Liver (tissue), 9 donors: Measurements from ENCODE around the gene GSTP1. TPM values are rescaled to one million over a fixed set of nuclear protein-coding genes. Genes with fewer than 3 reads are reported as not detected.

ENCODE experiments used
- DNase-seq: peaks from one replicate; pipeline ENCODE4 v3.0.0-alpha.2; 2017; ENCODE audit warnings: low spot score
- H3K27ac ChIP-seq, 2 donors: one replicate each; pipeline ENCODE4 v1.7.0; 2013; ENCODE audit warnings: inconsistent platforms in 2 of 2, low read length in 2 of 2, control low read depth in 1 of 2, low read depth in 1 of 2, mild to moderate bottlenecking in 1 of 2
- H3K27me3 ChIP-seq, 4 donors: one replicate each; pipeline versions ENCODE4 v1.6.1 to v1.7.0; 2013; ENCODE audit warnings: low read length in 3 of 4, inconsistent platforms in 1 of 4, mild to moderate bottlenecking in 1 of 4, moderate library complexity in 1 of 4; ENCODE audit not compliant: control insufficient read depth in 4 of 4, insufficient read depth in 4 of 4
- H3K36me3 ChIP-seq, 4 donors: one replicate each; pipeline versions ENCODE4 v1.6.1 to v1.7.0; 2013; ENCODE audit warnings: low read length in 3 of 4, mild to moderate bottlenecking in 3 of 4, low read depth in 1 of 4, moderate library complexity in 1 of 4; ENCODE audit not compliant: control insufficient read depth in 4 of 4, insufficient read depth in 3 of 4
- H3K4me1 ChIP-seq, 4 donors: one replicate each; pipeline versions ENCODE4 v1.6.1 to v1.7.0; 2013; ENCODE audit warnings: low read length in 3 of 4, mild to moderate bottlenecking in 3 of 4, moderate library complexity in 1 of 4; ENCODE audit not compliant: control insufficient read depth in 4 of 4, insufficient read depth in 4 of 4
- H3K4me3 ChIP-seq, 3 donors: one replicate each; pipeline versions ENCODE4 v1.6.1 to v1.7.0; 2013; ENCODE audit warnings: low read length in 3 of 3, control low read depth in 1 of 3, low read depth in 1 of 3, mild to moderate bottlenecking in 1 of 3
- H3K9ac ChIP-seq, 2 donors: one replicate each; pipeline ENCODE4 v1.7.0; 2013; ENCODE audit warnings: low read length in 2 of 2, mild to moderate bottlenecking in 2 of 2, moderate library complexity in 2 of 2, control low read depth in 1 of 2, low read depth in 1 of 2
- H3K9me3 ChIP-seq, 4 donors: one replicate each; pipeline versions ENCODE4 v1.6.1 to v1.7.0; 2013; ENCODE audit warnings: low read length in 3 of 4; ENCODE audit not compliant: control insufficient read depth in 4 of 4
- EGR1 ChIP-seq, 2 donors: IDR thresholded peaks; 2 replicates each; pipeline ENCODE4 v1.6.1; 2016 to 2018; ENCODE audit warnings: antibody characterized with exemption in 2 of 2, low read depth in 2 of 2
- FOXA1 ChIP-seq: IDR thresholded peaks from 2 replicates; pipeline ENCODE4 v1.6.1; 2016; ENCODE audit warnings: antibody characterized with exemption
- FOXA2 ChIP-seq: IDR thresholded peaks from 2 replicates; pipeline ENCODE4 v1.6.1; 2016; ENCODE audit warnings: antibody characterized with exemption
- GABPA ChIP-seq, 2 donors: IDR thresholded peaks in 1 of 2; conservative IDR thresholded peaks in 1 of 2; 2 replicates each; pipeline ENCODE4 v1.6.1; 2016; ENCODE audit warnings: antibody characterized with exemption in 2 of 2, mild to moderate bottlenecking in 1 of 2, moderate library complexity in 1 of 2
- HNF4A ChIP-seq, 2 donors: conservative IDR thresholded peaks; 2 replicates each; pipeline ENCODE4 v1.6.1; 2016; ENCODE audit warnings: antibody characterized with exemption in 2 of 2, mild to moderate bottlenecking in 2 of 2
- HNF4G ChIP-seq: IDR thresholded peaks from 2 replicates; pipeline ENCODE4 v1.6.1; 2016; ENCODE audit warnings: antibody characterized with exemption
- JUND ChIP-seq, 2 donors: IDR thresholded peaks; 2 replicates each; pipeline ENCODE4 v1.6.1; 2016; ENCODE audit warnings: antibody characterized with exemption in 2 of 2
- NR2F2 ChIP-seq: IDR thresholded peaks from 2 replicates; pipeline ENCODE4 v1.6.1; 2016; ENCODE audit warnings: antibody characterized with exemption
- RXRA ChIP-seq, 2 donors: IDR thresholded peaks; 2 replicates each; pipeline ENCODE4 v1.6.1; 2017 to 2018; ENCODE audit warnings: antibody characterized with exemption in 2 of 2, mild to moderate bottlenecking in 1 of 2
- SP1 ChIP-seq: IDR thresholded peaks from 2 replicates; pipeline ENCODE4 v1.6.1; 2018; ENCODE audit warnings: antibody characterized with exemption, mild to moderate bottlenecking
- TAF1 ChIP-seq: conservative IDR thresholded peaks from 2 replicates; pipeline ENCODE4 v1.6.1; 2016; ENCODE audit warnings: antibody characterized with exemption, mild to moderate bottlenecking
- YY1 ChIP-seq: IDR thresholded peaks from 2 replicates; pipeline ENCODE4 v1.6.1; 2016; ENCODE audit warnings: antibody characterized with exemption, mild to moderate bottlenecking
- WGBS: extraction: QIAGEN DNeasy Blood & Tissue Kit; methylation state at CpG from one replicate; pipeline ENCODE4 v1.1.7; 2013; 5-methylcytosine and 5-hydroxymethylcytosine counted together
- polyA plus RNA-seq, 2 donors: library from polyadenylated mRNA; stranded (reverse) in 1 of 2; unstranded in 1 of 2; fragments of 200-250 nt in 1 of 2; fragments of >200 nt in 1 of 2; fragmentation: Nextera tagmentation in 1 of 2; extraction: Ambion mirVana in 1 of 2; gene quantifications; one replicate each; pipeline versions ENCODE4 v1.2.1 to v1.2.3, GENCODE V29; 2013 to 2015
- total RNA-seq, 2 donors: library from RNA; depleted of rRNA; stranded (reverse); fragments of >200 nt; gene quantifications; one replicate each; pipeline ENCODE4 v1.2.3, GENCODE V29; 2014
- TF ChIP-seq, protein P1 (sequence below): IDR thresholded peaks from 2 replicates; pipeline ENCODE4 v1.6.1; 2016; ENCODE audit warnings: antibody characterized with exemption, mild to moderate bottlenecking
- TF ChIP-seq, protein P2 (sequence below): IDR thresholded peaks from 2 replicates; pipeline ENCODE4 v1.6.1; 2016; ENCODE audit warnings: antibody characterized with exemption
- TF ChIP-seq, protein P3 (sequence below): fragments of 150-350 bp; IDR thresholded peaks from 2 replicates; pipeline ENCODE4 v1.5.1; 2017; ENCODE audit warnings: improper control_type of control experiment, low read depth, low read length; ENCODE audit not compliant: missing input control
- TF ChIP-seq, protein P4 (sequence below): IDR thresholded peaks from 2 replicates; pipeline ENCODE4 v1.6.1; 2016; ENCODE audit warnings: antibody characterized with exemption
- TF ChIP-seq, protein P5 (sequence below): IDR thresholded peaks from 2 replicates; pipeline ENCODE4 v1.6.1; 2016; ENCODE audit warnings: antibody characterized with exemption
- donor health status: healthy.
- donor health status: healthy.
- donor health status: healthy.
- donor health status: healthy.
- donor health status: healthy.

GSTP1 gene
- total and polyA plus RNA-seq, 4 donors: 25.6 to 228 (median 44.8) TPM

DNA sequence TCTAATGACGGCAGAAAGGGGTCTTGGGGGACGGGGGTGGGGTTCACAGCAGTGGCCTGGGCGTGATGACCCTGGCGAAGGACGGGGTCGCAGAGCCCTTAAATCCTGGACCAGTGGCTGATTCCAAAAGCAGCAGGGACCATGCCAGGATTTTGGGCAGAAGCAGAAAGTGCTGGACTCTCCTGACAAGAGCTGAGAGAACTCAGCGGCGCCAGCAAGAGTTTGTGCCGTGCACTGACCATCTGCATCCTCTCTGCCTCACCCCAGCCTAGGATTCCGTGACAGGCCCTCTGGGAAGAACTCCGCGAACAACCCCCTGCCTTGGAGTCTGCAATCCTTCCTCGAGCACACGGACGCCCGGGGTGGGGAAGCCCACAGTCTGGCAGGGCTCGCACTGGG is 22.5 kb downstream of the GSTP1 start:
- Histone ChIP-seq H3K36me3 (peaks cover 5 to 19% (median 11%) of the 10 kb centered on the region in 4 donors), H3K9me3 (no peaks in the 10 kb centered on the region), H3K27ac (no peak overlapping the region), H3K4me1 (peaks cover 10 to 24% (median 17%) of the 10 kb centered on the region in 4 donors), H3K4me3 (peak overlapping the region; percentile 86 to 93 (median 87)), H3K27me3 (no peaks in the 10 kb centered on the region), H3K9ac (peak overlapping the region; percentile 23 to 62)
- WGBS: 42% methylated on average over 17 of the region's 17 CpGs
- no peak for DNase-seq
- no peak for TF ChIP-seq JUND (IDR thresholded peaks at IDR 0.05)
- no peak for TF ChIP-seq TAF1
- TF ChIP-seq, protein P1, sequence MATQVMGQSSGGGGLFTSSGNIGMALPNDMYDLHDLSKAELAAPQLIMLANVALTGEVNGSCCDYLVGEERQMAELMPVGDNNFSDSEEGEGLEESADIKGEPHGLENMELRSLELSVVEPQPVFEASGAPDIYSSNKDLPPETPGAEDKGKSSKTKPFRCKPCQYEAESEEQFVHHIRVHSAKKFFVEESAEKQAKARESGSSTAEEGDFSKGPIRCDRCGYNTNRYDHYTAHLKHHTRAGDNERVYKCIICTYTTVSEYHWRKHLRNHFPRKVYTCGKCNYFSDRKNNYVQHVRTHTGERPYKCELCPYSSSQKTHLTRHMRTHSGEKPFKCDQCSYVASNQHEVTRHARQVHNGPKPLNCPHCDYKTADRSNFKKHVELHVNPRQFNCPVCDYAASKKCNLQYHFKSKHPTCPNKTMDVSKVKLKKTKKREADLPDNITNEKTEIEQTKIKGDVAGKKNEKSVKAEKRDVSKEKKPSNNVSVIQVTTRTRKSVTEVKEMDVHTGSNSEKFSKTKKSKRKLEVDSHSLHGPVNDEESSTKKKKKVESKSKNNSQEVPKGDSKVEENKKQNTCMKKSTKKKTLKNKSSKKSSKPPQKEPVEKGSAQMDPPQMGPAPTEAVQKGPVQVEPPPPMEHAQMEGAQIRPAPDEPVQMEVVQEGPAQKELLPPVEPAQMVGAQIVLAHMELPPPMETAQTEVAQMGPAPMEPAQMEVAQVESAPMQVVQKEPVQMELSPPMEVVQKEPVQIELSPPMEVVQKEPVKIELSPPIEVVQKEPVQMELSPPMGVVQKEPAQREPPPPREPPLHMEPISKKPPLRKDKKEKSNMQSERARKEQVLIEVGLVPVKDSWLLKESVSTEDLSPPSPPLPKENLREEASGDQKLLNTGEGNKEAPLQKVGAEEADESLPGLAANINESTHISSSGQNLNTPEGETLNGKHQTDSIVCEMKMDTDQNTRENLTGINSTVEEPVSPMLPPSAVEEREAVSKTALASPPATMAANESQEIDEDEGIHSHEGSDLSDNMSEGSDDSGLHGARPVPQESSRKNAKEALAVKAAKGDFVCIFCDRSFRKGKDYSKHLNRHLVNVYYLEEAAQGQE: no peak
- TF ChIP-seq, protein P2, sequence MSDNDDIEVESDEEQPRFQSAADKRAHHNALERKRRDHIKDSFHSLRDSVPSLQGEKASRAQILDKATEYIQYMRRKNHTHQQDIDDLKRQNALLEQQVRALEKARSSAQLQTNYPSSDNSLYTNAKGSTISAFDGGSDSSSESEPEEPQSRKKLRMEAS: no peak
- TF ChIP-seq RXRA (IDR thresholded peaks at IDR 0.05): no peak
- TF ChIP-seq, protein P3, sequence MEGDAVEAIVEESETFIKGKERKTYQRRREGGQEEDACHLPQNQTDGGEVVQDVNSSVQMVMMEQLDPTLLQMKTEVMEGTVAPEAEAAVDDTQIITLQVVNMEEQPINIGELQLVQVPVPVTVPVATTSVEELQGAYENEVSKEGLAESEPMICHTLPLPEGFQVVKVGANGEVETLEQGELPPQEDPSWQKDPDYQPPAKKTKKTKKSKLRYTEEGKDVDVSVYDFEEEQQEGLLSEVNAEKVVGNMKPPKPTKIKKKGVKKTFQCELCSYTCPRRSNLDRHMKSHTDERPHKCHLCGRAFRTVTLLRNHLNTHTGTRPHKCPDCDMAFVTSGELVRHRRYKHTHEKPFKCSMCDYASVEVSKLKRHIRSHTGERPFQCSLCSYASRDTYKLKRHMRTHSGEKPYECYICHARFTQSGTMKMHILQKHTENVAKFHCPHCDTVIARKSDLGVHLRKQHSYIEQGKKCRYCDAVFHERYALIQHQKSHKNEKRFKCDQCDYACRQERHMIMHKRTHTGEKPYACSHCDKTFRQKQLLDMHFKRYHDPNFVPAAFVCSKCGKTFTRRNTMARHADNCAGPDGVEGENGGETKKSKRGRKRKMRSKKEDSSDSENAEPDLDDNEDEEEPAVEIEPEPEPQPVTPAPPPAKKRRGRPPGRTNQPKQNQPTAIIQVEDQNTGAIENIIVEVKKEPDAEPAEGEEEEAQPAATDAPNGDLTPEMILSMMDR: no peak
- TF ChIP-seq, protein P4, sequence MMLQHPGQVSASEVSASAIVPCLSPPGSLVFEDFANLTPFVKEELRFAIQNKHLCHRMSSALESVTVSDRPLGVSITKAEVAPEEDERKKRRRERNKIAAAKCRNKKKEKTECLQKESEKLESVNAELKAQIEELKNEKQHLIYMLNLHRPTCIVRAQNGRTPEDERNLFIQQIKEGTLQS: no peak
- no peak for TF ChIP-seq YY1
- no peak for TF ChIP-seq HNF4G
- TF ChIP-seq, protein P5, sequence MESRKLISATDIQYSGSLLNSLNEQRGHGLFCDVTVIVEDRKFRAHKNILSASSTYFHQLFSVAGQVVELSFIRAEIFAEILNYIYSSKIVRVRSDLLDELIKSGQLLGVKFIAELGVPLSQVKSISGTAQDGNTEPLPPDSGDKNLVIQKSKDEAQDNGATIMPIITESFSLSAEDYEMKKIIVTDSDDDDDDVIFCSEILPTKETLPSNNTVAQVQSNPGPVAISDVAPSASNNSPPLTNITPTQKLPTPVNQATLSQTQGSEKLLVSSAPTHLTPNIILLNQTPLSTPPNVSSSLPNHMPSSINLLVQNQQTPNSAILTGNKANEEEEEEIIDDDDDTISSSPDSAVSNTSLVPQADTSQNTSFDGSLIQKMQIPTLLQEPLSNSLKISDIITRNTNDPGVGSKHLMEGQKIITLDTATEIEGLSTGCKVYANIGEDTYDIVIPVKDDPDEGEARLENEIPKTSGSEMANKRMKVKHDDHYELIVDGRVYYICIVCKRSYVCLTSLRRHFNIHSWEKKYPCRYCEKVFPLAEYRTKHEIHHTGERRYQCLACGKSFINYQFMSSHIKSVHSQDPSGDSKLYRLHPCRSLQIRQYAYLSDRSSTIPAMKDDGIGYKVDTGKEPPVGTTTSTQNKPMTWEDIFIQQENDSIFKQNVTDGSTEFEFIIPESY: no peak
- no peak for TF ChIP-seq SP1
- no peak for TF ChIP-seq FOXA1
- TF ChIP-seq FOXA2: no peak
- no peak for TF ChIP-seq HNF4A (conservative IDR thresholded peaks at IDR 0.05)
- TF ChIP-seq NR2F2: no peak
- no peak for TF ChIP-seq GABPA (IDR thresholded peaks at IDR 0.05 in 1 of 2, conservative IDR thresholded peaks at IDR 0.05 in 1 of 2)
- TF ChIP-seq EGR1 (IDR thresholded peaks at IDR 0.05; ENCODE audit: low read depth in 2 of 2): no peak
